ENCODE data around the gene NUP93.

NUP93 gene

GRCh38 chr16:56859636-56860035, 129.7 kb downstream of the NUP93 start:
- Histone ChIP-seq H3K9ac (no peak overlapping the region), H3K27ac (peak overlapping the region; percentile 87), H2AFZ (peak overlapping the region; percentile 94), H3K4me2 (ENCODE audit: low read length) (no peak overlapping the region), H3K4me1 (peaks cover 25% of the 10 kb centered on the region), H3K36me3 (ENCODE audit: control insufficient read depth, insufficient read depth, low read length) (no peaks in the 10 kb centered on the region), H3K9me3 (ENCODE audit: control insufficient read depth, low read length) (no peaks in the 10 kb centered on the region), H3K4me3 (ENCODE audit: low read depth, low read length) (no peak overlapping the region), H3K27me3 (ENCODE audit: control insufficient read depth, insufficient read depth, low read length) (no peaks in the 10 kb centered on the region), H3K79me2 (no peaks in the 10 kb centered on the region)
- no peak for TF ChIP-seq CTCF (IDR thresholded peaks at IDR 0.05)

GRCh38 chr16:56860226-56861020, 130.5 kb downstream of the NUP93 start:
- peak overlapping the region; percentile 26 for H3K4me2 ChIP-seq (ENCODE audit: low read length)
- no peak overlapping the region for H3K4me3 ChIP-seq (ENCODE audit: low read depth, low read length)
- no peak overlapping the region for H3K9ac ChIP-seq
- H2AFZ ChIP-seq = peak overlapping the region; percentile 94
- peaks cover 25% of the 10 kb centered on the region for H3K4me1 ChIP-seq
- no peaks in the 10 kb centered on the region for H3K27me3 ChIP-seq (ENCODE audit: control insufficient read depth, insufficient read depth, low read length)
- no peak for TF ChIP-seq CTCF (IDR thresholded peaks at IDR 0.05)
- H3K27ac ChIP-seq = peak overlapping the region; percentile 87
- no peaks in the 10 kb centered on the region for H3K79me2 ChIP-seq
- H3K36me3 ChIP-seq (ENCODE audit: control insufficient read depth, insufficient read depth, low read length) = no peaks in the 10 kb centered on the region
- no peaks in the 10 kb centered on the region for H3K9me3 ChIP-seq (ENCODE audit: control insufficient read depth, low read length)

- H3K9ac ChIP-seq = no peak overlapping the region
- peak; percentile 4 for TF ChIP-seq CTCF (IDR thresholded peaks at IDR 0.05)
- no peaks in the 10 kb centered on the region for H3K27me3 ChIP-seq (ENCODE audit: control insufficient read depth, insufficient read depth, low read length)
- H3K79me2 ChIP-seq = no peaks in the 10 kb centered on the region
- no peak overlapping the region for H3K4me3 ChIP-seq (ENCODE audit: low read depth, low read length)
- peaks cover 25% of the 10 kb centered on the region for H3K4me1 ChIP-seq
- no peaks in the 10 kb centered on the region for H3K36me3 ChIP-seq (ENCODE audit: control insufficient read depth, insufficient read depth, low read length)
- peak overlapping the region; percentile 26 for H3K4me2 ChIP-seq (ENCODE audit: low read length)
- no peaks in the 10 kb centered on the region for H3K9me3 ChIP-seq (ENCODE audit: control insufficient read depth, low read length)
- peak overlapping the region; percentile 87 for H3K27ac ChIP-seq
- H2AFZ ChIP-seq = peak overlapping the region; percentile 94
Measured at GRCh38 chr16:56861092-56861610, 131.2 kb downstream of the NUP93 start.

- H3K4me3 ChIP-seq (ENCODE audit: low read depth, low read length) = no peak overlapping the region
- no peak for TF ChIP-seq CTCF (IDR thresholded peaks at IDR 0.05)
- peaks cover 25% of the 10 kb centered on the region for H3K4me1 ChIP-seq
- H2AFZ ChIP-seq = peak overlapping the region; percentile 56
- H3K36me3 ChIP-seq (ENCODE audit: control insufficient read depth, insufficient read depth, low read length) = no peaks in the 10 kb centered on the region
- no peak overlapping the region for H3K9ac ChIP-seq
- H3K27ac ChIP-seq = peak overlapping the region; percentile 87
- no peak overlapping the region for H3K4me2 ChIP-seq (ENCODE audit: low read length)
- no peaks in the 10 kb centered on the region for H3K27me3 ChIP-seq (ENCODE audit: control insufficient read depth, insufficient read depth, low read length)
- no peaks in the 10 kb centered on the region for H3K79me2 ChIP-seq
- H3K9me3 ChIP-seq (ENCODE audit: control insufficient read depth, low read length) = no peaks in the 10 kb centered on the region
Measured at GRCh38 chr16:56861756-56862155, 131.8 kb downstream of the NUP93 start.

Data from parathyroid adenoma (tissue), 2 donors.